K562 (cell line): ENCODE results near the gene NMUR1. TPM values are rescaled to one million over a fixed set of nuclear protein-coding genes. Genes with fewer than 3 reads are reported as not detected.

Experiments used
- AFF1 ChIP-seq, 2 experiments: fragments of 450-650 bp; IDR thresholded peaks; 2 replicates each; pipeline ENCODE4 v1.6.1; 2018; ENCODE audit warnings: mild to moderate bottlenecking in 2 of 2, low read depth in 1 of 2; ENCODE audit not compliant: partially characterized antibody in 2 of 2
- CEBPB ChIP-seq: fragments of 450-650 bp; IDR thresholded peaks from 2 replicates; pipeline ENCODE4 v1.6.1; 2016; ENCODE audit warnings: missing genetic modification characterization, missing compliant biosample characterization
- CTBP1 ChIP-seq: fragments of 450-650 bp; IDR thresholded peaks from 2 replicates; pipeline ENCODE4 v1.6.1; 2016; ENCODE audit warnings: borderline replicate concordance
- MLLT1 ChIP-seq, 2 experiments: fragments of 450-650 bp; IDR thresholded peaks; 2 replicates each; pipeline ENCODE4 v1.6.1; 2016
- POLR2B ChIP-seq: fragments of 450-650 bp; IDR thresholded peaks from 2 replicates; pipeline ENCODE4 v1.6.1; 2018; ENCODE audit warnings: low read depth; ENCODE audit not compliant: partially characterized antibody
- ZBTB1 ChIP-seq: sonication (generic); formaldehyde crosslinking; IDR thresholded peaks from 2 replicates; pipeline ENCODE4 v1.8.1; 2023; ENCODE audit warnings: missing genetic modification reagents, low read depth, mild to moderate bottlenecking, borderline replicate concordance
- ZBTB40 ChIP-seq, 2 experiments: fragments of 450-650 bp in 1 of 2; sonication (generic) in 1 of 2; formaldehyde crosslinking in 1 of 2; IDR thresholded peaks; 2 replicates each; pipeline versions ENCODE4 v1.7.1 to v1.9.0; 2016 to 2022; ENCODE audit warnings: inconsistent platforms in 1 of 2, mild to moderate bottlenecking in 1 of 2, missing genetic modification reagents in 1 of 2
- ZNF384 ChIP-seq: IDR thresholded peaks from 2 replicates; pipeline ENCODE4 v1.6.1; 2012; ENCODE audit warnings: low read depth, low read length, improper control_type of control experiment
- ZNF395 ChIP-seq: fragments of 200-800 bp; sonication (Bioruptor generic); IDR thresholded peaks from 2 replicates; pipeline ENCODE4 v1.6.1; 2017; ENCODE audit warnings: missing genetic modification characterization, missing compliant biosample characterization
- polyA plus RNA-seq, 8 experiments: library from polyadenylated mRNA; depleted of rRNA in 4 of 8; stranded (reverse) in 5 of 8; unstranded in 3 of 8; fragments of >200 nt; fragmentation: Nextera tagmentation in 2 of 8; fragmentation: Illumina TruSeq in 1 of 8; extraction: Ambion mirVana in 2 of 8; extraction: Trizol in 1 of 8; gene quantifications; 2 replicates each; pipeline versions ENCODE4 v1.2.1 to v1.2.3, GENCODE V29; 2011 to 2014; ENCODE audit warnings: inconsistent platforms in 1 of 8, missing spikeins in 1 of 8
- total RNA-seq, 7 experiments: library from RNA; depleted of rRNA in 6 of 7; stranded (reverse); fragments of >200 nt in 6 of 7; fragmentation: Illumina TruSeq in 2 of 7; extraction: Trizol in 2 of 7; gene quantifications; 2 replicates each; pipeline versions ENCODE4 v1.2.1 to v1.2.3, GENCODE V29; 2011 to 2021; ENCODE audit warnings: low replicate concordance in 1 of 7

Gene NMUR1
- total and polyA plus RNA-seq, 9 of the 15 experiments (the other 6 are each of a cell fraction or from before 2014, with no cell fraction given) = 0.01 to 0.27 (median 0.15) TPM

GRCh38 chr2:231514225-231514950 is 15.9 kb downstream of the NMUR1 start (continued):
- TF ChIP-seq ZBTB40 (IDR thresholded peaks at IDR 0.05) = no peak
- no peak for TF ChIP-seq ZBTB40 (CRISPR knock-in tag; IDR thresholded peaks at IDR 0.05)
- peak; percentile 87 for TF ChIP-seq CEBPB (tag)
- 0 out of 4 replicates have a peak, but pooled peaks of 1 of the 2 experiments have one; percentile 40 for TF ChIP-seq MLLT1 (IDR thresholded peaks at IDR 0.05)
- TF ChIP-seq AFF1 (IDR thresholded peaks at IDR 0.05; ENCODE audit: low read depth in 1 of 2, partially characterized antibody in 2 of 2) = no peak
- TF ChIP-seq CTBP1 = peak; percentile 37; the same call in 1 of the 2 replicates
- TF ChIP-seq ZNF384 = no peak
- peak; percentile 84 for TF ChIP-seq ZBTB1 (CRISPR knock-in tag)
- TF ChIP-seq POLR2B = peak; percentile 72
- peak; percentile 80; the same call in 1 of the 2 replicates for TF ChIP-seq ZNF395
